Osteocyte (in vitro differentiated cells): ENCODE data around the gene F2RL3. TPM values are rescaled to one million over a fixed set of nuclear protein-coding genes. Genes with fewer than 3 reads are reported as not detected.
A peak's percentile ranks its signal among the peaks of the same experiment; 100 is the strongest.
"Not testable (repeated sequence)": the region's sequence is repeated elsewhere in the genome, so short reads cannot be mapped to it uniquely, and the experiment has no call there.

Experiments used
- DNase-seq: peaks from one replicate; pipeline ENCODE4 v3.0.0; 2021; ENCODE audit warnings: mixed read lengths; ENCODE audit not compliant: unreplicated experiment; ENCODE audit errors: extremely low spot score
- H3K27ac Mint-ChIP-seq: one replicate; pipeline ENCODE4 v1.8.0; 2021; ENCODE audit warnings: mild to moderate bottlenecking, mixed read lengths; ENCODE audit not compliant: unreplicated experiment
- H3K27me3 Mint-ChIP-seq: one replicate; pipeline ENCODE4 v1.8.0; 2021; ENCODE audit warnings: mixed read lengths; ENCODE audit not compliant: unreplicated experiment
- H3K36me3 Mint-ChIP-seq: one replicate; pipeline ENCODE4 v1.8.0; 2021; ENCODE audit warnings: mixed read lengths; ENCODE audit not compliant: unreplicated experiment
- H3K4me1 Mint-ChIP-seq: one replicate; pipeline ENCODE4 v1.8.0; 2021; ENCODE audit warnings: mixed read lengths; ENCODE audit not compliant: unreplicated experiment
- H3K4me3 Mint-ChIP-seq: one replicate; pipeline ENCODE4 v1.8.0; 2021; ENCODE audit warnings: mild to moderate bottlenecking, moderate library complexity, mixed read lengths; ENCODE audit not compliant: unreplicated experiment
- H3K9me3 Mint-ChIP-seq: one replicate; pipeline ENCODE4 v1.8.0; 2021; ENCODE audit warnings: mixed read lengths; ENCODE audit not compliant: unreplicated experiment
- CTCF ChIP-seq: fragments of 200-600 bp; sonication (generic); IDR thresholded peaks from 2 replicates; pipeline ENCODE4 v1.5.0; 2021; ENCODE audit warnings: antibody characterized with exemption, mild to moderate bottlenecking, moderate library complexity
- total RNA-seq: library from RNA; stranded (reverse); gene quantifications from 2 replicates; pipeline ENCODE4 v1.2.1, GENCODE V29; 2021

F2RL3 gene
- total RNA-seq, 1 donor from 2014 or later: 0.08 TPM

DNA sequence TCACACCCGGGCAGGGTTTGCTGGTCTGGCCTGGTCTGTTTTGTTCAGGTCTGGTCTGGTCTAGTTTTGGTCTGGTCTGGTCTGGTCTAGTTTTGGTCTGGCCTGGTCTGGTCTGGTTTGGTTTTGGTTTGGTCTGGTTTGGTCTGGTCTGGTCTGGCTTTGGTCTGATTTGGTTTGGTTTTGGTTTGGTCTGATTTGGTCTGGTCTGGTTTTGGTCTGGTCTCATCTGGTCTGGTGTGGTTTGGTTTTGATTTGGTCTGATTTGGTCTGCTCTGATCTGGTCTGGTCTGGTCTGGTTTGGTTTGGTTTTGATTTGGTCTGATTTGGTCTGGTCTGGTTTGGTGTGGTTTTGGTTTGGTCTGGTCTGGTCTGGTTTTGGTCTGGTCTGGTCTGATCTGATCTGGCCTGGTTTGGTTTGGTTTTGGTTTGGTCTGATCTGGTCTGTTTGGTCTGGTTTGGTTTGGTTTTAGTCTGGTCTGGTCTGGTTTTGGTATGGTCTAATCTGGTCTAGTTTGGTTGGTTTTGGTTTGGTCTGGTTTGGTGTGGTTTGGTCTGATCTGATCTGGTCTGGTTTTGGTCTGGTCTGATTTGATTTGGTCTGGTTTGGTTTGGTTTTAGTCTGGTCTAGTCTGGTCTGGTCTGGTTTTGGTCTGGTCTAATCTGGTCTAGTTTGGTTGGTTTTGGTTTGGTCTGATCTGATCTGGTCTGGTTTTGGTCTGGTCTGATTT lies 14.4 kb upstream of the F2RL3 start:
- no peak for DNase-seq
- Mint-ChIP-seq H3K4me3 (no peak overlapping the region), H3K27me3 (no peaks in the 10 kb centered on the region), H3K9me3 (no peaks in the 10 kb centered on the region), H3K36me3 (peaks cover 47% of the 10 kb centered on the region), H3K27ac (peak overlapping the region; percentile 89), H3K4me1 (peaks cover 6% of the 10 kb centered on the region)
- no peak for TF ChIP-seq CTCF

DNA sequence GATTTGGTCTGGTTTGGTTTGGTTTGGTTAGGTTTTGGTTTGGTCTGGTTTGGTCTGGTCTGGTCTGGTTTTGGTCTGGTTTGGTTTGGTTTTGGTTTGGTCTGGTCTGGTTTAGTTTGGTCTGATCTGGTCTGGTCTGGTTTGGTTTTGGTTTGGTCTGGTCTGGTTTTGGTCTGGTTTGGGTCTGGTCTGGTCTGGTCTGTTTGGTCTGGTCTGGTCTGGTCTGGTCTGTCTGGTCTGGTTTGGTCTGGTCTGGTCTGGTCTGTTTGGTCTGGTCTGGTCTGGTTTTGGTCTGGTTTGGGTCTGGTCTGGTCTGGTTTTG lies 13.9 kb upstream of the F2RL3 start:
- H3K9me3 Mint-ChIP-seq, DNase-seq: not testable (repeated sequence)

DNA sequence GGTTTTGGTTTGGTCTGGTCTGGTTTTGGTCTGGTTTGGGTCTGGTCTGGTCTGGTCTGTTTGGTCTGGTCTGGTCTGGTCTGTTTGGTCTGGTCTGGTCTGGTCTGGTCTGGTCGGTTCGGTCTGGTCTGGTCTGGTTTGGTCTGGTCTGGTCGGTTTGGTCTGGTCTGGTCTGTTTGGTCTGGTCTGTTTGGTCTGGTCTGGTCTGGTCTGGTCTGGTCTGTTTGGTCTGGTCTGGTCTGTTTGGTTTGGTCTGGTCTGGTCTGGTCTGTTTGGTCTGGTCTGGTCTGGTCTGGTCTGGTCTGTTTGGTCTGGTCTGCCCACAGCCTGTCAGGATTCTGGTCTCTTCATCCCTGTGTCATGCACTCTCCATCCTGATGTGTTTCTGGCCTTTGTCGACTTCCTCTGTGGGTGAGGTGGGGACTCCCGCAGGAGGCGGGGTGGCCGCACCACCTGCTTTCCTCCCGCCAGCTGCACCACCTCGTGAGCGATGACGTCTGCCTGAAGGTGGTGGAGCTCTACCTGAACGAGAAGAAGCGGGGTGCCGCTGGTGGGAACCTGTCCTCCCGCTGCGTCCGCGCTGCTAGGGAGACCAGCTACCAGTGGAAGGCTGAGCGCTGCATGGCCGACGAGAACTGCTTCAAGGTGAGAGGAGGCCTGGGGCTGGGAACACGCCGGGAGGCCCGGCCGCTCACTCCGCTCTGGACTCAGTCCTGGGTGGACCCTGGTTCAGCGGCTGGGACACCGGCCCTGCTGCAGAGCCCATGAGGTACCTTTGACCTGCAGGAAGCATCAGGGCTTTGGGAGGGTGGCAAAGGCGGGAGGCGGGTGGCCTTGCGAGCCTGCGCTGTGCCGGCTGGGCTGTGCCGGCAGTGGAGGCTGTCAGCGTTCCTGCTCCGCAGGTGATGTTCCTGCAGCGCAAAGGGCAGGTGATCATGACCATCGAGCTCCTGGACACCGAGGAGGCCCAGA lies 12.9 kb upstream of the F2RL3 start:
- H3K27ac Mint-ChIP-seq: peak overlapping the region; percentile 86
- no peaks in the 10 kb centered on the region for H3K27me3 Mint-ChIP-seq
- H3K36me3 Mint-ChIP-seq: peaks cover 50% of the 10 kb centered on the region
- H3K9me3 Mint-ChIP-seq: peaks cover under 1% of the 10 kb centered on the region
- no peak for DNase-seq
- H3K4me3 Mint-ChIP-seq: no peak overlapping the region
- no peak for TF ChIP-seq CTCF
- peaks cover 6% of the 10 kb centered on the region for H3K4me1 Mint-ChIP-seq

More for the DNA sequence above, 13.9 kb upstream of the F2RL3 start:
- Mint-ChIP-seq H3K36me3 (peaks cover 47% of the 10 kb centered on the region), H3K27ac (peak overlapping the region; percentile 89)
- H3K4me1 Mint-ChIP-seq, H3K27me3 Mint-ChIP-seq, H3K4me3 Mint-ChIP-seq: not testable (repeated sequence)

GRCh38 chr19:16876904-16877361 lies 11.9 kb upstream of the F2RL3 start:
- Mint-ChIP-seq H3K27me3 (no peaks in the 10 kb centered on the region), H3K36me3 (peaks cover 43% of the 10 kb centered on the region), H3K4me1 (peaks cover 4% of the 10 kb centered on the region), H3K4me3 (no peak overlapping the region), H3K27ac (peak overlapping the region; percentile 57), H3K9me3 (peaks cover 8% of the 10 kb centered on the region)
- TF ChIP-seq CTCF: no peak
- no peak for DNase-seq

GRCh38 chr19:16877581-16877980 lies 11.2 kb upstream of the F2RL3 start:
- TF ChIP-seq CTCF: no peak
- H3K36me3 Mint-ChIP-seq: peaks cover 44% of the 10 kb centered on the region
- peaks cover 4% of the 10 kb centered on the region for H3K4me1 Mint-ChIP-seq
- H3K27me3 Mint-ChIP-seq: no peaks in the 10 kb centered on the region
- DNase-seq: no peak
- H3K4me3 Mint-ChIP-seq: no peak overlapping the region
- peaks cover 14% of the 10 kb centered on the region for H3K9me3 Mint-ChIP-seq
- H3K27ac Mint-ChIP-seq: no peak overlapping the region
